SK-N-SH treated with all-trans-retinoic acid at 6 μM for 48 hours (cell line): ENCODE measurements around the gene GAN.

Experiments
- ATAC-seq: fragments of 200-7000 bp; cut with Tn5 transposase; 3 replicates; pipeline ENCODE4 v1.9.1; 2020; ENCODE audit warnings: mild to moderate bottlenecking, moderate library complexity
- CSDC2 ChIP-seq: fragments of 250-450 bp; sonication (Bioruptor Pico); IDR thresholded peaks from 2 replicates; pipeline ENCODE4 v1.5.0; 2020; ENCODE audit warnings: mild to moderate bottlenecking, moderate library complexity
- GLIS3 ChIP-seq: fragments of 250-450 bp; sonication (Bioruptor Pico); IDR thresholded peaks from 2 replicates; pipeline ENCODE4 v1.5.0; 2020; ENCODE audit warnings: mild to moderate bottlenecking, moderate library complexity
- ISL1 ChIP-seq: fragments of 250-450 bp; sonication (Bioruptor Pico); IDR thresholded peaks from 2 replicates; pipeline ENCODE4 v2.1.2; 2022; ENCODE audit warnings: mild to moderate bottlenecking, moderate library complexity
- OSR1 ChIP-seq: fragments of 250-450 bp; sonication (Bioruptor Pico); IDR thresholded peaks from 2 replicates; pipeline ENCODE4 v1.8.0; 2022; ENCODE audit warnings: moderate library complexity, mild to moderate bottlenecking, inconsistent platforms
- PPARA ChIP-seq: fragments of 250-450 bp; sonication (Bioruptor Pico); IDR thresholded peaks from 2 replicates; pipeline ENCODE4 v1.5.0; 2020; ENCODE audit warnings: mild to moderate bottlenecking, borderline replicate concordance
- TOX ChIP-seq: fragments of 250-450 bp; sonication (Bioruptor Pico); IDR thresholded peaks from 2 replicates; pipeline ENCODE4 v1.8.0; 2021; ENCODE audit warnings: mild to moderate bottlenecking, moderate library complexity, borderline replicate concordance
- ZFP30 ChIP-seq: fragments of 450-650 bp; formaldehyde crosslinking; IDR thresholded peaks from 2 replicates; pipeline ENCODE4 v1.5.0; 2022; ENCODE audit warnings: mild to moderate bottlenecking, moderate library complexity
- ZNF8 ChIP-seq: fragments of 450-650 bp; formaldehyde crosslinking; IDR thresholded peaks from 2 replicates; pipeline ENCODE4 v1.5.0; 2020; ENCODE audit warnings: mild to moderate bottlenecking, moderate library complexity
- TF ChIP-seq, protein P1 (sequence below): fragments of 250-450 bp; sonication (Bioruptor Pico); IDR thresholded peaks from 2 replicates; pipeline ENCODE4 v1.5.1; 2021; ENCODE audit warnings: mild to moderate bottlenecking, moderate library complexity

GAN gene

DNA sequence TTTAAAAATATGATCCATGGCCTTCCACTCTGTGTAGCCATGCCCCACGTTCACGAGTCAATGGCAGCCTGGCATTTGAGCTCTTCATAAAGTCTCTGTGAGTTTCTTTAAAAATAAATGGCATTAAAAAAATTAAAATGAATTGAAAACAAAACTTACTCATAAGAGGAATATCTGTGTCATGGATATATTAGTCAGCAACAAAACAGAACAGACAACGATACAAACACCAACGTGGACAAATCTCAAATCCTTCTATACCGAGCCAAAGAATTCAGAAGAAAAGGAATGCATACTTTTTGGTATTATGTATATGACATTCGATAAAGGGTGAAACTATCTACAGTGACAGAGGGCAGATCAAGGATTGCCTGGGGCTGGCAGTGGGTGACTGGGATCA, 121.6 kb downstream of the GAN start:
- no peak for ATAC-seq
- TF ChIP-seq, protein P1, sequence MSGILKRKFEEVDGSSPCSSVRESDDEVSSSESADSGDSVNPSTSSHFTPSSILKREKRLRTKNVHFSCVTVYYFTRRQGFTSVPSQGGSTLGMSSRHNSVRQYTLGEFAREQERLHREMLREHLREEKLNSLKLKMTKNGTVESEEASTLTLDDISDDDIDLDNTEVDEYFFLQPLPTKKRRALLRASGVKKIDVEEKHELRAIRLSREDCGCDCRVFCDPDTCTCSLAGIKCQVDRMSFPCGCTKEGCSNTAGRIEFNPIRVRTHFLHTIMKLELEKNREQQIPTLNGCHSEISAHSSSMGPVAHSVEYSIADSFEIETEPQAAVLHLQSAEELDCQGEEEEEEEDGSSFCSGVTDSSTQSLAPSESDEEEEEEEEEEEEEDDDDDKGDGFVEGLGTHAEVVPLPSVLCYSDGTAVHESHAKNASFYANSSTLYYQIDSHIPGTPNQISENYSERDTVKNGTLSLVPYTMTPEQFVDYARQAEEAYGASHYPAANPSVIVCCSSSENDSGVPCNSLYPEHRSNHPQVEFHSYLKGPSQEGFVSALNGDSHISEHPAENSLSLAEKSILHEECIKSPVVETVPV = no peak
- TF ChIP-seq ZNF8 (CRISPR knock-in tag) (no peak), OSR1 (no peak), ZFP30 (no peak), ISL1 (no peak), PPARA (CRISPR knock-in tag) (no peak), GLIS3 (CRISPR knock-in tag) (no peak)

DNA sequence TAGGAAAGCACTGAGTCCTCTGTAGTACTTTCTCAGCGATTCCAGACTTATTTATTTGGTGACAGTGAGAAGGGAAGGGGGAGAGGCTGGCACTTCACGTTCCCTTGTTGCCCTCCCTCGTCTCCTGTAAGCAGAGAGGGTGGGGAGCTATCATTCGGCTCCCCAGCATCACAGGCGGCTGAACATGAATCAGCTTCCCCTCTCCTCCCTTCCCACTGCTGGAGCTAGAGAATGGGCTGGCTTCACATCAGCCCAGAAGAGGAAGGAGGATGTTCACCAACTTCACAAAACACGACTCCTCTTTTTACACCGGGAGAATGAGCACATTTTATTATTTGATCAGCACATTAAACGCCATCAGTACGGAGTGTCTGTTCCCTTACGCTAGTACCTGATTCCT, 123.1 kb downstream of the GAN start:
- no peak for ATAC-seq
- TF ChIP-seq CSDC2 = no peak
- no peak for TF ChIP-seq ZFP30
- no peak for TF ChIP-seq TOX (CRISPR knock-in tag)
- TF ChIP-seq, all 23 proteins: peak for 0
